Measurements from ENCODE around the gene ETS1. TPM values are rescaled to one million over a fixed set of nuclear protein-coding genes. Genes with fewer than 3 reads are reported as not detected.

The ETS1 gene
- total and polyA plus RNA-seq, 12 donors, result 9.6 to 61.7 (median 43.1) TPM

GRCh38 chr11:128488471-128488870, 98.9 kb downstream of the ETS1 start:
- WGBS, 4 donors, result 82 to 94% (median 88%) methylated on average over 5 of the region's 5 CpGs
- H3K27ac ChIP-seq, result no peak overlapping the region
- H3K4me1 ChIP-seq (replicated peaks in 1 of 2), result peaks cover 6 to 24% of the 10 kb centered on the region in 2 donors
- no peaks in the 10 kb centered on the region for H3K9me3 ChIP-seq (replicated peaks in 1 of 3)
- H3K27me3 ChIP-seq, result no peaks in the 10 kb centered on the region
- TF ChIP-seq CTCF (IDR thresholded peaks at IDR 0.05) (no peak), POLR2A (IDR thresholded peaks at IDR 0.05) (no peak)
- DNase-seq, result no peak
- H3K36me3 ChIP-seq (replicated peaks in 1 of 2), result peaks cover 0 to 50% of the 10 kb centered on the region in 2 donors
- intact Hi-C loops (cut with DNase I), result no loop called here
- no peak overlapping the region for H3K4me3 ChIP-seq

GRCh38 chr11:128487978-128488377, 99.4 kb downstream of the ETS1 start:
- H3K36me3 ChIP-seq (replicated peaks in 1 of 2), result peaks cover 0 to 50% of the 10 kb centered on the region in 2 donors
- H3K27ac ChIP-seq, result no peak overlapping the region
- H3K27me3 ChIP-seq, result no peaks in the 10 kb centered on the region
- H3K4me1 ChIP-seq (replicated peaks in 1 of 2), result peaks cover 6 to 20% of the 10 kb centered on the region in 2 donors
- H3K9me3 ChIP-seq (replicated peaks in 1 of 3), result no peaks in the 10 kb centered on the region
- H3K4me3 ChIP-seq, result no peak overlapping the region
- 59 to 79% (median 73%) methylated on average over 5 of the region's 5 CpGs for WGBS, 4 donors
- TF ChIP-seq CTCF (IDR thresholded peaks at IDR 0.05) (no peak), POLR2A (IDR thresholded peaks at IDR 0.05) (no peak)
- DNase-seq, result no peak
- intact Hi-C loops (cut with DNase I), result no loop called here

- Histone ChIP-seq H3K27me3 (no peaks in the 10 kb centered on the region), H3K9me3 (replicated peaks in 1 of 3) (no peaks in the 10 kb centered on the region), H3K4me1 (replicated peaks in 1 of 2) (peaks cover 17 to 27% of the 10 kb centered on the region in 2 donors), H3K4me3 (no peak overlapping the region), H3K27ac (no peak overlapping the region), H3K36me3 (replicated peaks in 1 of 2) (peaks cover 0 to 44% of the 10 kb centered on the region in 2 donors)
- WGBS, 4 donors, result 80 to 82% (median 81%) methylated on average over 4 of the region's 4 CpGs
- no peak for TF ChIP-seq CTCF (IDR thresholded peaks at IDR 0.05)
- no peak for TF ChIP-seq POLR2A (IDR thresholded peaks at IDR 0.05)
- intact Hi-C loops (cut with DNase I), result no loop called here
- no peak for DNase-seq
Measured at GRCh38 chr11:128484172-128484571, 103.2 kb downstream of the ETS1 start.

GRCh38 chr11:128483211-128483788, 104.1 kb downstream of the ETS1 start:
- Histone ChIP-seq H3K9me3 (replicated peaks in 1 of 3) (no peaks in the 10 kb centered on the region), H3K27me3 (no peaks in the 10 kb centered on the region), H3K4me3 (no peak overlapping the region), H3K4me1 (replicated peaks in 1 of 2) (peaks cover 25 to 35% of the 10 kb centered on the region in 2 donors), H3K36me3 (replicated peaks in 1 of 2) (peaks cover 0 to 50% of the 10 kb centered on the region in 2 donors), H3K27ac (peak overlapping the region in 1 of 5 donors; percentile 64)
- no peak for TF ChIP-seq CTCF (IDR thresholded peaks at IDR 0.05)
- no peak for TF ChIP-seq POLR2A (IDR thresholded peaks at IDR 0.05)
- intact Hi-C loops (cut with DNase I), result no loop called here
- WGBS, 4 donors, result 69 to 76% (median 72%) methylated on average over 7 of the region's 7 CpGs
- no peak for DNase-seq

Measured in adrenal gland (tissue), 12 donors.